KMS-11 (cell line): Measurements from ENCODE around the gene HEXB.

ENCODE experiments used
- H2AFZ ChIP-seq: fragments of 200-600 bp; sonication (generic); 2 replicates; pipeline ENCODE4 v1.6.1; 2016; ENCODE audit warnings: antibody characterized with exemption, mixed run types, low read depth
- H3K27ac ChIP-seq: fragments of 200-600 bp; sonication (generic); 2 replicates; pipeline ENCODE4 v1.6.1; 2016; ENCODE audit warnings: mild to moderate bottlenecking, mixed run types
- H3K27me3 ChIP-seq: fragments of 200-600 bp; sonication (generic); 2 replicates; pipeline ENCODE4 v1.6.1; 2017; ENCODE audit warnings: mild to moderate bottlenecking, low read depth, mixed run types, moderate library complexity; ENCODE audit not compliant: insufficient read depth
- H3K36me3 ChIP-seq: fragments of 200-600 bp; sonication (generic); 2 replicates; pipeline ENCODE4 v1.6.1; 2017; ENCODE audit warnings: mild to moderate bottlenecking, mixed run types; ENCODE audit not compliant: insufficient read depth
- H3K4me1 ChIP-seq: fragments of 200-600 bp; sonication (generic); 2 replicates; pipeline ENCODE4 v1.6.1; 2016; ENCODE audit warnings: mild to moderate bottlenecking, low read depth, mixed run types; ENCODE audit not compliant: poor library complexity, severe bottlenecking
- H3K4me2 ChIP-seq: fragments of 200-600 bp; sonication (generic); 2 replicates; pipeline ENCODE4 v1.7.0; 2016; ENCODE audit warnings: mild to moderate bottlenecking, mixed run types
- H3K4me3 ChIP-seq: fragments of 200-600 bp; sonication (generic); IDR thresholded peaks from 2 replicates; pipeline ENCODE4 v1.6.1; 2017; ENCODE audit warnings: low read depth, low read length, mixed read lengths; ENCODE audit not compliant: insufficient read depth
- H3K79me2 ChIP-seq: fragments of 200-600 bp; sonication (generic); 2 replicates; pipeline ENCODE4 v1.6.1; 2016; ENCODE audit warnings: low read depth, mixed run types; ENCODE audit not compliant: insufficient read depth
- H3K9ac ChIP-seq: fragments of 200-600 bp; sonication (generic); 2 replicates; pipeline ENCODE4 v1.6.1; 2016; ENCODE audit warnings: mild to moderate bottlenecking, mixed run types
- H4K20me1 ChIP-seq: fragments of 200-600 bp; sonication (generic); 2 replicates; pipeline ENCODE4 v1.6.1; 2016; ENCODE audit warnings: mild to moderate bottlenecking, mixed run types; ENCODE audit not compliant: insufficient read depth
- CTCF ChIP-seq: fragments of 200-600 bp; sonication (generic); conservative IDR thresholded peaks from 2 replicates; pipeline ENCODE4 v1.6.1; 2017; ENCODE audit warnings: low read depth, mild to moderate bottlenecking, antibody characterized with exemption, low read length, moderate library complexity, mixed read lengths

Gene HEXB

GRCh38 chr5:74761241-74761640 is 76.2 kb downstream of the HEXB start:
- Histone ChIP-seq H3K27me3 (no peaks in the 10 kb centered on the region), H2AFZ (no peak overlapping the region), H3K4me3 (no peak overlapping the region), H3K9ac (0 out of 2 replicates have a peak overlapping the region, but pooled peaks have one; percentile 1), H3K4me2 (peak overlapping the region; percentile 39), H3K27ac (peak overlapping the region; percentile 54), H4K20me1 (no peaks in the 10 kb centered on the region), H3K79me2 (peaks cover 49% of the 10 kb centered on the region), H3K36me3 (peaks cover 19% of the 10 kb centered on the region; the same call in 1 of the 2 replicates), H3K4me1 (peaks cover 72% of the 10 kb centered on the region)
- 0 out of 2 replicates have a peak, but pooled peaks have one; percentile 15 for TF ChIP-seq CTCF

GRCh38 chr5:74762599-74762998 is 77.6 kb downstream of the HEXB start:
- no peak overlapping the region for H3K9ac ChIP-seq
- H3K79me2 ChIP-seq = peaks cover 61% of the 10 kb centered on the region
- no peaks in the 10 kb centered on the region for H4K20me1 ChIP-seq
- peak overlapping the region; percentile 39; the same call in 1 of the 2 replicates for H3K4me2 ChIP-seq
- no peaks in the 10 kb centered on the region for H3K27me3 ChIP-seq
- peaks cover 72% of the 10 kb centered on the region for H3K4me1 ChIP-seq
- TF ChIP-seq CTCF = no peak
- peak overlapping the region; percentile 54; the same call in 1 of the 2 replicates for H3K27ac ChIP-seq
- 0 out of 2 replicates have a peak, but pooled peaks cover 10% of the 10 kb centered on the region for H3K36me3 ChIP-seq
- H2AFZ ChIP-seq = no peak overlapping the region
- H3K4me3 ChIP-seq = no peak overlapping the region

GRCh38 chr5:74763504-74763903 is 78.5 kb downstream of the HEXB start:
- Histone ChIP-seq H3K36me3 (0 out of 2 replicates have a peak, but pooled peaks cover 6% of the 10 kb centered on the region), H3K9ac (no peak overlapping the region), H4K20me1 (no peaks in the 10 kb centered on the region), H3K4me3 (no peak overlapping the region), H3K4me1 (peaks cover 79% of the 10 kb centered on the region), H3K4me2 (peak overlapping the region; percentile 39; the same call in 1 of the 2 replicates), H3K27me3 (no peaks in the 10 kb centered on the region), H2AFZ (no peak overlapping the region), H3K79me2 (peaks cover 70% of the 10 kb centered on the region), H3K27ac (peak overlapping the region; percentile 54; the same call in 1 of the 2 replicates)
- no peak for TF ChIP-seq CTCF

DNA sequence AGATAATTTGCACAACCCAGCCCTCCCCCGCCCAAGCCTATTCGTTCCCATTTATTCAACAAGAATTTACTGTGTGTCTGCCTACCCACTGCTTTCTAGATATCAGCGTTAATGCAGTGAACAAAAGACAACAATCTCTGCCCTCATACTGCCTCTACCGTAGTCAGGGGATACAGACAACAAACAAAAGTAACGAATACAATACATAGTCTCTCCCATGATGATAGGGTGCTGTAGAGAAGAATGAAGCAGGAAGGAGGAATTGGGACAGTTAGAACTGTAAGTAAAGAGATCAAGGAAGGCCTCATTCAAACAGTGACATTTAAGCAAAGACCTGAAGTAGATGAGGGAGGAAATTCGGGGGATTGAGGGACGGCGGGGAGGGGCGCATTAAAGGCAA is 80.2 kb downstream of the HEXB start:
- H3K27ac ChIP-seq = no peak overlapping the region
- H3K27me3 ChIP-seq = no peaks in the 10 kb centered on the region
- H2AFZ ChIP-seq = no peak overlapping the region
- no peak for TF ChIP-seq CTCF
- peak overlapping the region; percentile 79 for H3K4me2 ChIP-seq
- peaks cover 77% of the 10 kb centered on the region for H3K79me2 ChIP-seq
- no peak overlapping the region for H3K9ac ChIP-seq
- H3K4me3 ChIP-seq = no peak overlapping the region
- H3K4me1 ChIP-seq = peaks cover 69% of the 10 kb centered on the region
- H3K36me3 ChIP-seq = peaks cover 13% of the 10 kb centered on the region; the same call in 1 of the 2 replicates
- H4K20me1 ChIP-seq = no peaks in the 10 kb centered on the region
